ENCODE results near the gene OR51L1.
"Not testable (repeated sequence)": the region's sequence is repeated elsewhere in the genome, so short reads cannot be mapped to it uniquely, and the experiment has no call there.

OR51L1 gene

GRCh38 chr11:4994551-4994950 is at the start of gene OR51L1:
OR51L1 (plus strand) TSS chr11:4994851; CDS start chr11:4998983, 4,132 bp downstream.
- no peak for TF ChIP-seq ZNF274 (IDR thresholded peaks at IDR 0.05; ENCODE audit: low read depth, low read length)

GRCh38 chr11:4947505-4947904 is 47.1 kb upstream of the OR51L1 start, which contains the start of gene OR51A4:
OR51A4 (minus strand) TSS chr11:4947605; CDS start chr11:4947100, 505 bp downstream.
- no peak for TF ChIP-seq ZNF274 (IDR thresholded peaks at IDR 0.05; ENCODE audit: low read depth, low read length)
- H3K4me3 ChIP-seq (ENCODE audit: low read length) = no peak within 1 kb of the TSS

More at GRCh38 chr11:4994551-4994950, at the start of gene OR51L1:
- no peak within 1 kb of the TSS for H3K4me3 ChIP-seq (ENCODE audit: low read length)

- H3K4me3 ChIP-seq (ENCODE audit: low read length) = not testable (repeated sequence)
These were observed 39.0 kb upstream of the OR51L1 start, which contains the start of gene OR51A2 for GRCh38 chr11:4955613-4956012. OR51A2 (minus strand) TSS chr11:4955713; CDS start chr11:4955713, 0 bp downstream.

GRCh38 chr11:4957396-4957795 is 37.3 kb upstream of the OR51L1 start:
- TF ChIP-seq ZNF274 (IDR thresholded peaks at IDR 0.05; ENCODE audit: low read depth, low read length) = no peak

GRCh38 chr11:4960877-4961276 is 33.8 kb upstream of the OR51L1 start:
- no peak overlapping the region for H3K4me3 ChIP-seq (ENCODE audit: low read length)
- no peak for TF ChIP-seq ZNF274 (IDR thresholded peaks at IDR 0.05; ENCODE audit: low read depth, low read length)

More at GRCh38 chr11:4957396-4957795, 37.3 kb upstream of the OR51L1 start:
- no peak overlapping the region for H3K4me3 ChIP-seq (ENCODE audit: low read length)

- H3K4me3 ChIP-seq (ENCODE audit: low read length) = no peak overlapping the region
- no peak for TF ChIP-seq ZNF274 (IDR thresholded peaks at IDR 0.05; ENCODE audit: low read depth, low read length)
These were observed 31.8 kb upstream of the OR51L1 start for GRCh38 chr11:4962816-4963215.

GRCh38 chr11:4975436-4975835 is 19.2 kb upstream of the OR51L1 start:
- no peak overlapping the region for H3K4me3 ChIP-seq (ENCODE audit: low read length)
- TF ChIP-seq ZNF274 (IDR thresholded peaks at IDR 0.05; ENCODE audit: low read depth, low read length) = no peak

- TF ChIP-seq ZNF274 (IDR thresholded peaks at IDR 0.05; ENCODE audit: low read depth, low read length) = no peak
- no peak overlapping the region for H3K4me3 ChIP-seq (ENCODE audit: low read length)
These were observed 15.6 kb upstream of the OR51L1 start for GRCh38 chr11:4979036-4979435.

GRCh38 chr11:4982678-4983077 is 12.0 kb upstream of the OR51L1 start:
- no peak for TF ChIP-seq ZNF274 (IDR thresholded peaks at IDR 0.05; ENCODE audit: low read depth, low read length)

GRCh38 chr11:4983841-4984240 is 10.8 kb upstream of the OR51L1 start:
- TF ChIP-seq ZNF274 (IDR thresholded peaks at IDR 0.05; ENCODE audit: low read depth, low read length) = no peak

More at GRCh38 chr11:4982678-4983077, 12.0 kb upstream of the OR51L1 start:
- no peak overlapping the region for H3K4me3 ChIP-seq (ENCODE audit: low read length)

GRCh38 chr11:4991060-4991459 is 3.6 kb upstream of the OR51L1 start:
- no peak overlapping the region for H3K4me3 ChIP-seq (ENCODE audit: low read length)
- TF ChIP-seq ZNF274 (IDR thresholded peaks at IDR 0.05; ENCODE audit: low read depth, low read length) = no peak

More at GRCh38 chr11:4983841-4984240, 10.8 kb upstream of the OR51L1 start:
- H3K4me3 ChIP-seq (ENCODE audit: low read length) = no peak overlapping the region

GRCh38 chr11:5004424-5005274 is 10.0 kb downstream of the OR51L1 start:
- H3K4me3 ChIP-seq (ENCODE audit: low read length) = no peak overlapping the region
- TF ChIP-seq ZNF274 (IDR thresholded peaks at IDR 0.05; ENCODE audit: low read depth, low read length) = no peak

GRCh38 chr11:5007561-5007960 is 12.9 kb downstream of the OR51L1 start:
- H3K4me3 ChIP-seq (ENCODE audit: low read length) = no peak overlapping the region
- TF ChIP-seq ZNF274 (IDR thresholded peaks at IDR 0.05; ENCODE audit: low read depth, low read length) = no peak

- no peak overlapping the region for H3K4me3 ChIP-seq (ENCODE audit: low read length)
- TF ChIP-seq ZNF274 (IDR thresholded peaks at IDR 0.05; ENCODE audit: low read depth, low read length) = no peak
These were observed 16.6 kb downstream of the OR51L1 start for GRCh38 chr11:5011254-5011653.

GRCh38 chr11:5013012-5013411 is 18.4 kb downstream of the OR51L1 start:
- TF ChIP-seq ZNF274 (IDR thresholded peaks at IDR 0.05; ENCODE audit: low read depth, low read length) = no peak
- no peak overlapping the region for H3K4me3 ChIP-seq (ENCODE audit: low read length)
